ENCODE results near the gene VMAC.

The VMAC gene

GRCh38 chr19:5864013-5864720, 40.5 kb upstream of the VMAC start:
- H3K36me3 ChIP-seq (replicated peaks; ENCODE audit: low read depth, low read length): no peaks in the 10 kb centered on the region
- no peaks in the 10 kb centered on the region for H4K20me1 ChIP-seq (ENCODE audit: insufficient read depth, low read length)
- no peaks in the 10 kb centered on the region for H3K9me3 ChIP-seq (ENCODE audit: insufficient read depth, low read length)
- H2AFZ ChIP-seq (ENCODE audit: low read depth, low read length): no peak overlapping the region
- no peak overlapping the region for H3K27ac ChIP-seq (ENCODE audit: low read length)
- TF ChIP-seq EZH2phosphoT487 (IDR thresholded peaks at IDR 0.05; ENCODE audit: low read depth) (no peak), CTCF (IDR thresholded peaks at IDR 0.05; ENCODE audit: low read depth, low read length) (no peak)
- no peak overlapping the region for H3K4me2 ChIP-seq (ENCODE audit: low read length)
- no peak overlapping the region for H3K9ac ChIP-seq (ENCODE audit: low read length)
- H3K4me1 ChIP-seq (ENCODE audit: low read length): no peaks in the 10 kb centered on the region
- H3K27me3 ChIP-seq (ENCODE audit: low read depth, low read length): no peaks in the 10 kb centered on the region; the same call in 1 of the 2 replicates
- no peak overlapping the region for H3K4me3 ChIP-seq (ENCODE audit: low read length)
- no peaks in the 10 kb centered on the region for H3K79me2 ChIP-seq (ENCODE audit: low read length)

GRCh38 chr19:5864725-5865486, 39.8 kb upstream of the VMAC start:
- Histone ChIP-seq H4K20me1 (ENCODE audit: insufficient read depth, low read length) (no peaks in the 10 kb centered on the region), H3K9me3 (ENCODE audit: insufficient read depth, low read length) (no peaks in the 10 kb centered on the region), H3K9ac (ENCODE audit: low read length) (no peak overlapping the region), H2AFZ (ENCODE audit: low read depth, low read length) (no peak overlapping the region), H3K4me1 (ENCODE audit: low read length) (no peaks in the 10 kb centered on the region), H3K36me3 (replicated peaks; ENCODE audit: low read depth, low read length) (no peaks in the 10 kb centered on the region), H3K27ac (ENCODE audit: low read length) (no peak overlapping the region), H3K4me2 (ENCODE audit: low read length) (no peak overlapping the region), H3K79me2 (ENCODE audit: low read length) (no peaks in the 10 kb centered on the region), H3K27me3 (ENCODE audit: low read depth, low read length) (no peaks in the 10 kb centered on the region; the same call in 1 of the 2 replicates), H3K4me3 (ENCODE audit: low read length) (no peak overlapping the region)
- TF ChIP-seq CTCF (IDR thresholded peaks at IDR 0.05; ENCODE audit: low read depth, low read length): no peak
- no peak for TF ChIP-seq EZH2phosphoT487 (IDR thresholded peaks at IDR 0.05; ENCODE audit: low read depth)

GRCh38 chr19:5865772-5866171, 38.9 kb upstream of the VMAC start:
- no peaks in the 10 kb centered on the region for H4K20me1 ChIP-seq (ENCODE audit: insufficient read depth, low read length)
- no peak overlapping the region for H3K4me3 ChIP-seq (ENCODE audit: low read length)
- H3K4me1 ChIP-seq (ENCODE audit: low read length): no peaks in the 10 kb centered on the region
- no peak for TF ChIP-seq EZH2phosphoT487 (IDR thresholded peaks at IDR 0.05; ENCODE audit: low read depth)
- no peak for TF ChIP-seq CTCF (IDR thresholded peaks at IDR 0.05; ENCODE audit: low read depth, low read length)
- no peaks in the 10 kb centered on the region for H3K9me3 ChIP-seq (ENCODE audit: insufficient read depth, low read length)
- H2AFZ ChIP-seq (ENCODE audit: low read depth, low read length): no peak overlapping the region
- H3K4me2 ChIP-seq (ENCODE audit: low read length): no peak overlapping the region
- H3K9ac ChIP-seq (ENCODE audit: low read length): no peak overlapping the region
- no peaks in the 10 kb centered on the region for H3K36me3 ChIP-seq (replicated peaks; ENCODE audit: low read depth, low read length)
- H3K27me3 ChIP-seq (ENCODE audit: low read depth, low read length): no peaks in the 10 kb centered on the region; the same call in 1 of the 2 replicates
- H3K27ac ChIP-seq (ENCODE audit: low read length): no peak overlapping the region
- H3K79me2 ChIP-seq (ENCODE audit: low read length): no peaks in the 10 kb centered on the region

Data from OCI-LY3 (cell line).